HG03575 (cell line): Measurements from ENCODE around the gene HYOU1.
A peak's percentile ranks its signal among the peaks of the same experiment; 100 is the strongest.
"Not testable (repeated sequence)": the region's sequence is repeated elsewhere in the genome, so short reads cannot be mapped to it uniquely, and the experiment has no call there.

Experiments
- ATAC-seq: cut with Tn5 transposase; IDR thresholded peaks from one replicate; pipeline ENCODE4 v1.9.1; 2021; ENCODE audit not compliant: unreplicated experiment, insufficient number of reproducible peaks, low FRiP score; ENCODE audit errors: extremely low read depth

The HYOU1 gene, protein sequence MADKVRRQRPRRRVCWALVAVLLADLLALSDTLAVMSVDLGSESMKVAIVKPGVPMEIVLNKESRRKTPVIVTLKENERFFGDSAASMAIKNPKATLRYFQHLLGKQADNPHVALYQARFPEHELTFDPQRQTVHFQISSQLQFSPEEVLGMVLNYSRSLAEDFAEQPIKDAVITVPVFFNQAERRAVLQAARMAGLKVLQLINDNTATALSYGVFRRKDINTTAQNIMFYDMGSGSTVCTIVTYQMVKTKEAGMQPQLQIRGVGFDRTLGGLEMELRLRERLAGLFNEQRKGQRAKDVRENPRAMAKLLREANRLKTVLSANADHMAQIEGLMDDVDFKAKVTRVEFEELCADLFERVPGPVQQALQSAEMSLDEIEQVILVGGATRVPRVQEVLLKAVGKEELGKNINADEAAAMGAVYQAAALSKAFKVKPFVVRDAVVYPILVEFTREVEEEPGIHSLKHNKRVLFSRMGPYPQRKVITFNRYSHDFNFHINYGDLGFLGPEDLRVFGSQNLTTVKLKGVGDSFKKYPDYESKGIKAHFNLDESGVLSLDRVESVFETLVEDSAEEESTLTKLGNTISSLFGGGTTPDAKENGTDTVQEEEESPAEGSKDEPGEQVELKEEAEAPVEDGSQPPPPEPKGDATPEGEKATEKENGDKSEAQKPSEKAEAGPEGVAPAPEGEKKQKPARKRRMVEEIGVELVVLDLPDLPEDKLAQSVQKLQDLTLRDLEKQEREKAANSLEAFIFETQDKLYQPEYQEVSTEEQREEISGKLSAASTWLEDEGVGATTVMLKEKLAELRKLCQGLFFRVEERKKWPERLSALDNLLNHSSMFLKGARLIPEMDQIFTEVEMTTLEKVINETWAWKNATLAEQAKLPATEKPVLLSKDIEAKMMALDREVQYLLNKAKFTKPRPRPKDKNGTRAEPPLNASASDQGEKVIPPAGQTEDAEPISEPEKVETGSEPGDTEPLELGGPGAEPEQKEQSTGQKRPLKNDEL

GRCh38 chr11:119057000-119057769, at the start of gene HYOU1:
HYOU1 (minus strand) TSS chr11:119057205; CDS start chr11:119056160, 1,045 bp downstream.
- ATAC-seq, result peak; percentile 42

GRCh38 chr11:119103793-119104192, 46.8 kb upstream of the HYOU1 start:
- no peak for ATAC-seq

DNA sequence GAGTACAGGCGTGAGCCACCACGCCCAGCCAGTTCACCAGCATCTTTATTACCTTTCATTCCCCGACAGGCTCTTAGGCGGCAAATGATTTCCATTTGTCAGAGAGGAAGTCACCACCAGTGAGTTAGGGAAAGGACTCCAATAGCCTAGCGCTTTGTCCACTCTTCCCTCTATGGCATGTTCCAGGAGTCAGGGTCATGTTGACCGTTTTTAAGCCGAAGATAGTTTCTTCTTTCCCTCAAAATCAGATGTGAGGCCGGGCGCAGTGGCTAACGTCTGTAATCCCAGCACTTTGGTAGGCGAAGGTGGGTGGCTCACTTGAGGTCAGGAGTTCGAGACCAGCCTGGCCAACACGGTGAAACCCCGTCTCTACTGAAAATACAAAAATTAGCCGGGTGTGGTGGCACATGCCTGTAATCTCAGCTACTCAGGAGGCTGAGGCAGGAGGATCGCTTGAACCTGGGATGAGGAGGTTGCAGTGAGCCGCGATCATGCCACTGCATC, 46.2 kb upstream of the HYOU1 start:
- ATAC-seq, result not testable (repeated sequence)

- ATAC-seq, result no peak
Observed at GRCh38 chr11:119101759-119102423, 44.9 kb upstream of the HYOU1 start, which contains the start of gene DPAGT1. DPAGT1 (minus strand) TSS chr11:119101853; CDS start chr11:119101655, 198 bp downstream.

GRCh38 chr11:119100994-119101758, 44.2 kb upstream of the HYOU1 start:
- ATAC-seq, result no peak

DNA sequence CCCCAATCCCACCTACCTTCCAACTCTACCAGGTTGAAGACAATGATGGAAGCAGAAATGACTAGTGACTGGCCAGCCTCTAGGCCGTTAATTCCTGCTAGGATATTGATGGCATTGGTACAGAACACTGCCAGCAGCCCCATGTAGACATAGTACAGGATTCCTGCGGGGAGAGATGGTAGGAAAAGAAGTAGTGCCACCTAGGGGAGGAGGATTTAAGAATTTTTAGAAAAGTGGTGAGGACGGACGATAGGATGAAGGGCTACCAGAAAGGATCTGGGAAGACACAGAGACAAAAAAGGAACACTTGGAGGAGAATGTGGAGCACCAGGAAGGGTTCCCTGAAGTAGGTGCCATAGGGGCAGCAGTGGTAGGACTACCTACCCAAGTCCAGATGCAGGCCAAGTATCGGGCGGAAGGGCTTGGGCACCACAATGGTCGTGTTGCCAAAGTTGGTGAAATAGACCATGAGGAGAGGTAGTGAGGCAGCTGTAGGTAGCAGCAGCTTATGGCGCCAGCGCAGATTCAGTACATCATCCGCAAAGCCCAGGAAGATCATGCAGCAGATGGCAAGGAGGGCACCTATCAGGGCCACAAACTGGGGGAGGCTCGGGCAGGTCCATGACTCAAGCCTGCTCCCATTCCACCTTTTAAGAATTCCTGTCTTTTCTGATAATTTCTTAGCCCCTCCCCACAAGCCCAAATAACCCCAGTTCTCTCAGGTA, 43.4 kb upstream of the HYOU1 start:
- ATAC-seq, result no peak

DNA sequence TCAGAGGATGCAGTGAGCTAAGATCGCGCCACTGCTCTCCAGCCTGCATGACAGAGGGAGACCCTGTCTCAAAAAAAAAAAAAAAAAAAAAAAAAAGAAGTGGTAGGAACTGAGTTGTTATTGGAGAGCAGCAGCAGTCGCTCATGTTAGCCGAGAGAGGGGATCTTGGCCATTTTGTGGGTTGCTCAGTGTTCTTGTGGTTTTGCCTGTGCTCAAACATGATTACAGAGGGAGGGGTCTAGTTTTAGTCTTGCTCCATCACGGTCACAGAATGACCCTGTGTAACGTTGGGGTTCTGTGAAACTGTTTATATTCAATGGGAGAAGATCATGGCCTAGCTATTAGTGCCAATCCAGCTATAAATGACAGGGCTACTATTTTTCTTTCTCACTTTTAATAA, 42.7 kb upstream of the HYOU1 start:
- ATAC-seq, result no peak

GRCh38 chr11:119095066-119095880, 38.3 kb upstream of the HYOU1 start:
- ATAC-seq, result peak; percentile 33

DNA sequence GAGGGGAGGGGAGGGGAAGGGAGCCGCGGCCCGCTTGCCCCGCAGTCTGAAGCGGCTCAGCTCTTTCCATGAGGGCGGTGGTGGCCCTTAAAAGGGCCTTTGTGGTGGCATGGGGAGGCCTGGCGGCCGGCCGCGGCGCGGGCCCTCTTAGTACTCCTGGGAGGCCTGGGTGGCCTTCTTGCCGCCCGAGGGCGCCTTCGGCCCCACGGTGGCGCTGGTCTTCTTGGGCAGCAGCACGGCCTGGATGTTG, 37.7 kb upstream of the HYOU1 start:
- ATAC-seq, result no peak

DNA sequence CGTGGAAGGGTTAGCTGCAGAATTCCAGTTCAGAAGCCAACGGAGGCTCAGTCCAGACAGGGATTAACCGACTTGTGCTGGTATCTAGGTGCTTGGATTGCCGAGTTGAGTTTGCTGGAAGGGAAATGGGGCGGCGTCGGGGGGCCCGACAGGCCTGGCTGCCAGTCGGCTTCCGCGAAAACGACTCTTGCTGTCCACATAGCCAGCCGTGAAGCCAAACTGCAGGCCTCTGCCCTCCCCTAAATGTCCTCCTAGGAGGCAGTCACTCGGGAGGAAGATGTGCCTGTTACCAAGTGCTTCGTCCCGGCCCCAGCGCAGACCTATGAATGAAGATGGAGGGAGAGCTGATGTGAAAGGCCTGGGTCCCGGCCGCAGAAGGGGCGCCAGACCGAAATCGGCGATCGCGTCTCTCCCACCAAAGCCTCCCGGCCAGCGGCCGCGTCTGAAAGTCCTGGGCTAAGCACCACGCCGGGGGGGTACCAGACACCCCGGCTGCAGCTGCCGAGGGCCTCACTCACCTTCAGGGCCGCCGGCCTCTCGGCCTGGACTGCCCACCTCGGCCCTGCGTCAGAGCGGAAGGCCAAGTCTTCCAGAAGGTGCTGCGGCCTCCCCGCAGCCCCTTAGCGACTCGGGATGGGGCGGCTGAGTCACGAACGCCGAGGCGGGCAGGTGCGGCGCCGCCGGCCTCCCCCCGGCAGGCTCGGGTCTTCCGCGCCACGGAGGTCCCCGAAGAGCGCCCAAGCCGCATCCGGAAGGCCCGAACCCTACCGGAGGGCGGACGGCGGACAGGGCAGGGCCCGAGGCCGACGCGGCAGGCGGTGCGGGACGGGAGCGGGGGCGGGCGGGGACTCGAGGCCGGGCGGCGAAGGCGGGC, 37.2 kb upstream of the HYOU1 start:
- no peak for ATAC-seq

GRCh38 chr11:119092880-119093842, 36.2 kb upstream of the HYOU1 start:
- ATAC-seq, result no peak

GRCh38 chr11:119091966-119092879, 35.2 kb upstream of the HYOU1 start:
- ATAC-seq, result no peak

GRCh38 chr11:119091178-119091577, 34.2 kb upstream of the HYOU1 start:
- no peak for ATAC-seq

DNA sequence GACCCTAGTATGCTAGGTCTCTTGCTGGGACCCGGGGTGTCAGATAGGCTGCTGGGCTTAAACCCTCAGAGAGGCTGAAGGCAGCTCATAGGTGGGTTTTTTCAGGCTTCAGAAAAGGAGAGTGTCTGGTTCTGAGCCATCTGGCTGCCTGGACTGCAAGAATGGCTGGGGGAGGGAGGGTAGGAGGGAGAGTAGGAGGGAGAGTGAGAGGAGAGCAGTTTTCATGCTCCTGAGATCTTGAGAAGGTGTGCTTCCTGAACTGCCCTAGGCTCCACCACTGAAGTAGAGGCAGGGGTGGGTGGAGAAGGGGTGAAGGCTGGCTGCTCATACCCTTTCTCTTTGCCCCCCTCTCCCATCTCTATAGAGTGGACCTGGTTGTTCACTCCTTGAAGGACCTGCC, 32.3 kb upstream of the HYOU1 start:
- no peak for ATAC-seq
